ENCODE measurements around the gene MBTPS1. TPM values are rescaled to one million over a fixed set of nuclear protein-coding genes. Genes with fewer than 3 reads are reported as not detected.

Gene MBTPS1
- total and polyA plus RNA-seq, 9 of the 15 experiments (the other 6 are each of a cell fraction or from before 2014, with no cell fraction given): 2.8 to 57.6 (median 43.8) TPM

DNA sequence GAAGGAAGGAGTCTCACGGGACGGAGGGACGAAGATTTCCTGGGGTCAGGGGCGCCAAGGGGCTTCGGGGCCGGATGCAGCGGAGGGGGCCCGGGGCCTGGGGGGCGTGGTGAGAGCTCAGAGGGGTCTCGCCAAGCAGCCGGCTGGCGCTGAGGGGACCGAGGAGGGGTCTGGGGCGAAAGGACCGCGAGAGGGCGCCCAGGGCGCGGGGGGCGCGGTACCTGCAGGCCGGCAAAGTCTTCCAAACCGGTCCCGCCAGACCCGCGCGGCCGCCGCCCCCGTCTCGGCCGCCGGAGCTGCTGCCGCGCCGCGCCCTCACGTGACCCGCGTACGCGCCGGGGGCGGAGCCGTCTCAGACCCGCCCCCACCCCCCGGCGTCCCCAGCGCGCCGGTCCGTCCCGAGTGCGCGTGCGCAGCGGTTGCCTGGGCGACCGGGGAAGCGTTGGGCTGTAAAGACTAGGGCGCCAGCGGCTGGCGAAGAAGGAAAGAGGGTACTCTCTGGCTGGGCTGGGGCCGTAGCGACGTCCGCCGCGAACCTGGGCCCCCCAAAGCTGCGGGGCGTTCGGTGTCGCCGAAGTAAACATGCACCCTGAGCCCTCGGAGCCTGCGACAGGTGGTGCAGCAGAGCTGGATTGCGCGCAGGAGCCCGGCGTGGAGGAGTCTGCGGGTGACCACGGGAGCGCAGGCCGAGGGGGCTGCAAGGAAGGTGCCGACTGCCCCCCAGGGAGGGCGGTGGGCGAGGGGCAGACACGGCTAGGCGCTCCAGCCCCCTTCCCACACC, 28.3 kb upstream of the MBTPS1 start, which contains the start of the genes DNAAF1 and HSDL1 (continued):
- TF ChIP-seq, protein P1, sequence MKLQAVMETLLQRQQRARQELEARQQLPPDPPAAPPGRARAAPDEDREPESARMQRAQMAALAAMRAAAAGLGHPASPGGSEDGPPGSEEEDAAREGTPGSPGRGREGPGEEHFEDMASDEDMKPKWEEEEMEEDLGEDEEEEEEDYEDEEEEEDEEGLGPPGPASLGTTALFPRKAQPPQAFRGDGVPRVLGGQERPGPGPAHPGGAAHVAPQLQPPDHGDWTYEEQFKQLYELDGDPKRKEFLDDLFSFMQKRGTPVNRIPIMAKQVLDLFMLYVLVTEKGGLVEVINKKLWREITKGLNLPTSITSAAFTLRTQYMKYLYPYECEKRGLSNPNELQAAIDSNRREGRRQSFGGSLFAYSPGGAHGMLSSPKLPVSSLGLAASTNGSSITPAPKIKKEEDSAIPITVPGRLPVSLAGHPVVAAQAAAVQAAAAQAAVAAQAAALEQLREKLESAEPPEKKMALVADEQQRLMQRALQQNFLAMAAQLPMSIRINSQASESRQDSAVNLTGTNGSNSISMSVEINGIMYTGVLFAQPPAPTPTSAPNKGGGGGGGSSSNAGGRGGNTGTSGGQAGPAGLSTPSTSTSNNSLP (IDR thresholded peaks at IDR 0.05; ENCODE audit: borderline replicate concordance, low read depth, low read length): no peak
- TF ChIP-seq ZNF764 (CRISPR knock-in tag; IDR thresholded peaks at IDR 0.05; ENCODE audit: low read depth) (no peak), KLF10 (CRISPR knock-in tag; IDR thresholded peaks at IDR 0.05) (no peak), NCOA4 (IDR thresholded peaks at IDR 0.05; ENCODE audit: partially characterized antibody) (no peak), BACH1 (tag; IDR thresholded peaks at IDR 0.05) (no peak), CBX5 (IDR thresholded peaks at IDR 0.05; ENCODE audit: borderline replicate concordance, low read depth) (no peak), ZFP36 (IDR thresholded peaks at IDR 0.05; ENCODE audit: low read depth, low read length, partially characterized antibody) (no peak)
- TF ChIP-seq, protein P2, sequence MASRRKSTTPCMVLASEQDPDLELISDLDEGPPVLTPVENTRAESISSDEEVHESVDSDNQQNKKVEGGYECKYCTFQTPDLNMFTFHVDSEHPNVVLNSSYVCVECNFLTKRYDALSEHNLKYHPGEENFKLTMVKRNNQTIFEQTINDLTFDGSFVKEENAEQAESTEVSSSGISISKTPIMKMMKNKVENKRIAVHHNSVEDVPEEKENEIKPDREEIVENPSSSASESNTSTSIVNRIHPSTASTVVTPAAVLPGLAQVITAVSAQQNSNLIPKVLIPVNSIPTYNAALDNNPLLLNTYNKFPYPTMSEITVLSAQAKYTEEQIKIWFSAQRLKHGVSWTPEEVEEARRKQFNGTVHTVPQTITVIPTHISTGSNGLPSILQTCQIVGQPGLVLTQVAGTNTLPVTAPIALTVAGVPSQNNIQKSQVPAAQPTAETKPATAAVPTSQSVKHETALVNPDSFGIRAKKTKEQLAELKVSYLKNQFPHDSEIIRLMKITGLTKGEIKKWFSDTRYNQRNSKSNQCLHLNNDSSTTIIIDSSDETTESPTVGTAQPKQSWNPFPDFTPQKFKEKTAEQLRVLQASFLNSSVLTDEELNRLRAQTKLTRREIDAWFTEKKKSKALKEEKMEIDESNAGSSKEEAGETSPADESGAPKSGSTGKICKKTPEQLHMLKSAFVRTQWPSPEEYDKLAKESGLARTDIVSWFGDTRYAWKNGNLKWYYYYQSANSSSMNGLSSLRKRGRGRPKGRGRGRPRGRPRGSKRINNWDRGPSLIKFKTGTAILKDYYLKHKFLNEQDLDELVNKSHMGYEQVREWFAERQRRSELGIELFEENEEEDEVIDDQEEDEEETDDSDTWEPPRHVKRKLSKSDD (conservative IDR thresholded peaks at IDR 0.05; ENCODE audit: low read length): no peak
- TF ChIP-seq, protein P3, sequence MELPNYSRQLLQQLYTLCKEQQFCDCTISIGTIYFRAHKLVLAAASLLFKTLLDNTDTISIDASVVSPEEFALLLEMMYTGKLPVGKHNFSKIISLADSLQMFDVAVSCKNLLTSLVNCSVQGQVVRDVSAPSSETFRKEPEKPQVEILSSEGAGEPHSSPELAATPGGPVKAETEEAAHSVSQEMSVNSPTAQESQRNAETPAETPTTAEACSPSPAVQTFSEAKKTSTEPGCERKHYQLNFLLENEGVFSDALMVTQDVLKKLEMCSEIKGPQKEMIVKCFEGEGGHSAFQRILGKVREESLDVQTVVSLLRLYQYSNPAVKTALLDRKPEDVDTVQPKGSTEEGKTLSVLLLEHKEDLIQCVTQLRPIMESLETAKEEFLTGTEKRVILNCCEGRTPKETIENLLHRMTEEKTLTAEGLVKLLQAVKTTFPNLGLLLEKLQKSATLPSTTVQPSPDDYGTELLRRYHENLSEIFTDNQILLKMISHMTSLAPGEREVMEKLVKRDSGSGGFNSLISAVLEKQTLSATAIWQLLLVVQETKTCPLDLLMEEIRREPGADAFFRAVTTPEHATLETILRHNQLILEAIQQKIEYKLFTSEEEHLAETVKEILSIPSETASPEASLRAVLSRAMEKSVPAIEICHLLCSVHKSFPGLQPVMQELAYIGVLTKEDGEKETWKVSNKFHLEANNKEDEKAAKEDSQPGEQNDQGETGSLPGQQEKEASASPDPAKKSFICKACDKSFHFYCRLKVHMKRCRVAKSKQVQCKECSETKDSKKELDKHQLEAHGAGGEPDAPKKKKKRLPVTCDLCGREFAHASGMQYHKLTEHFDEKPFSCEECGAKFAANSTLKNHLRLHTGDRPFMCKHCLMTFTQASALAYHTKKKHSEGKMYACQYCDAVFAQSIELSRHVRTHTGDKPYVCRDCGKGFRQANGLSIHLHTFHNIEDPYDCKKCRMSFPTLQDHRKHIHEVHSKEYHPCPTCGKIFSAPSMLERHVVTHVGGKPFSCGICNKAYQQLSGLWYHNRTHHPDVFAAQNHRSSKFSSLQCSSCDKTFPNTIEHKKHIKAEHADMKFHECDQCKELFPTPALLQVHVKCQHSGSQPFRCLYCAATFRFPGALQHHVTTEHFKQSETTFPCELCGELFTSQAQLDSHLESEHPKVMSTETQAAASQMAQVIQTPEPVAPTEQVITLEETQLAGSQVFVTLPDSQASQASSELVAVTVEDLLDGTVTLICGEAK (IDR thresholded peaks at IDR 0.05): no peak
- TF ChIP-seq, protein P3 (CRISPR knock-in tag; IDR thresholded peaks at IDR 0.05): no peak
